HG02623 (cell line): ENCODE results near the gene PLK3.
"Not testable (repeated sequence)": the region's sequence is repeated elsewhere in the genome, so short reads cannot be mapped to it uniquely, and the experiment has no call there.

Experiments
- ATAC-seq: cut with Tn5 transposase; IDR thresholded peaks from one replicate; pipeline ENCODE4 v1.9.1; 2021; ENCODE audit warnings: moderate library complexity; ENCODE audit not compliant: unreplicated experiment

PLK3 gene

GRCh38 chr1:44799770-44800584, at the start of gene PLK3:
PLK3 (plus strand) TSS chr1:44800377; CDS start chr1:44800464, 87 bp downstream.
- peak; percentile 79 for ATAC-seq

DNA sequence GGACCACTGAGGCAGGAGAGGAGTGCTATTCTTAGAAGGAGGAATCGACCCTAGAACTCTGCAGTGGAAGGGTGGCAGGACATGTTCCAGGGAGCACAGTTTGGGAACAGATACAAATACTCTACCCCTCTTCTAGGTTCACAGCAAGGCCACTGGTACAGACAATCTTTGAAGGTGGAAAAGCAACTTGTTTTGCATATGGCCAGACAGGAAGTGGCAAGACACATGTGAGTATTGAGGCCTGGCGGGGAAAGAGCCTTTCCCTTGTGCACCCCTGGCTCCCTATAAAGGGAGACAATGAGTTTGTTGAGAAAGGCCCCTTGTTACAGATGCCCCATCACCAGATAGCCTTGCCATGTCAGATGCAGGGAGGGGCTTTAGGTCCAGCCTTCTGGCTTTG, 42.8 kb upstream of the PLK3 start:
- no peak for ATAC-seq

DNA sequence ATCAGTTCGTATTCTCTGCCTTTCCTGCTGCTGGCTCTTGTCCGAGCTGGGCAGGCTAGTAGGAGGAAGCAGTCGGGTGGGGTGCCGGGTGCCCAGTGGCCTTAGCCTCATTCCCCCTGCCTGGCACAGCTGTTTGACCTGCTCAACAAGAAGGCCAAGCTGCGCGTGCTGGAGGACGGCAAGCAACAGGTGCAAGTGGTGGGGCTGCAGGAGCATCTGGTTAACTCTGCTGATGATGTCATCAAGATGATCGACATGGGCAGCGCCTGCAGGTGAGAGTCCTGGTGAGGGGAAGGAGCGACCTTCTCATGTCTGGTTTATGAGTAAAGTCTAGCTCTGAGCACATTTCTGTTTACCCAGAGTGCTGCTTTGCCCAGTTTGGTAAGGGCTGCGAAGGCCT, 41.1 kb upstream of the PLK3 start:
- no peak for ATAC-seq

DNA sequence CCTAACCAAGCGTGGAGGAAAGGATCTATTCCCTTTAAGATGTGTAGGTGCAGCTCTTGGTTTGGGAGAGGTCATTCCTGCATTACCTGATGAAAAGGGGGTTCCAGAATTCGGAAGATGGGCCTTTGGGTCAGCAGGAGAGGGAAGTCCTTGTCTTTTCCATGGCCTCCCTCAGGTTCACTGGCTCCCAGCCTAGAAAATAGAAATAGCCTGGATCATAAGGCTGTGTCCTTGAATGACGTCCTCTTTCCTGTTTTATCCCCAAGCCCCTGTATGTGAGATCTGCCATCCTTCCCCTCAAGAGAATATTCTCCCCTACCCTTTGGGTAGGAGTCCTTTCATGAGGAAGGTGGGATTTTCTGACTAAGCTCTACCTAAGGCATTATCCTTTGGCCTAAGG, 39.3 kb upstream of the PLK3 start:
- no peak for ATAC-seq

GRCh38 chr1:44766421-44766820, 33.8 kb upstream of the PLK3 start:
- ATAC-seq = not testable (repeated sequence)

DNA sequence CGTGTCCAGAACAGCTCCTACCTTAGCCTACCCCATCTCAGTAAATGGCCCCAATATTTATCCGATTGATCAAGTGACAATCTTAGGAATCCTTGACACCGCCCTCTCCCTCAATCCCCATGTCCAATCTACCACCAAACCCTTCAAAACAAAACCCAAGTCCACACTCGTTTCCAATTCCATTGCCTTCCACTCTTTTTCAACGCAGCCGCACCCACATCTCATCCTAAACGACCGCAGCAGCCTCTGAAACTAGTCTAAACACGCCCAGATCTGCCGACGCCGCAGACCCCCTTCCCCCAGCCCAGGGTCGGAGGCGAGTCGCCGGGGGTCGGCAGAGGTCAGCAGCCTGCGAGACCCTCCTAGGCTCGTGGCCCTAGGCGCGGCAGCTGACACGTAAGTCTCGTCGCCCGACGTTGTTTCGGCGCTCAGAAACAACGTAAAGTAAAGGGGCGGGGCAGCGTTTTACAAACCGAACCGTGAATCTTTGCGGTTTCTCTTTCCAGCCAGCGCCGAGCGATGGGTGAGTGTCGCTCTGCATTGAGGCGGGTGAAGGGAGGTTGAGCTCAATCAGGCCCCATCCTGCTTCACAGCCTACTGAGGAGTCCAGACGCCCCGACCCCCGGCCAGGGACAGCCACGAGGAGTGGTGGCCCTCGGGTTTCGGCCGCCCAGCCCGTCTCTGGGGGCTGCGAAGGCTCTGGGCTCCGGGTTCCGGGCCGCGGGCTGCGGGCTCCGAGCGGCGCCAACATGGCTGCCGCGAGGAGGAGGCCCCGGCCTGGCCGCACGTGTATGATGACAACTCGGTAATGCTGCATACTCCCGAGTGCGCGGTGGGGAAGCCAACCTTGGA, 24.9 kb upstream of the PLK3 start, which contains the start of gene RPS8:
Gene RPS8, plus strand, starts transcription at position 463 of the 852 bp plus-strand sequence. Its CDS starts 57 bp downstream, at position 520.
- ATAC-seq = peak; percentile 67

- peak; percentile 15 for ATAC-seq
Observed at GRCh38 chr1:44775930-44776729, 24.0 kb upstream of the PLK3 start.

GRCh38 chr1:44776730-44777068, 23.5 kb upstream of the PLK3 start:
- ATAC-seq = no peak

- no peak for ATAC-seq
Observed at GRCh38 chr1:44777547-44777946, 22.6 kb upstream of the PLK3 start.

DNA sequence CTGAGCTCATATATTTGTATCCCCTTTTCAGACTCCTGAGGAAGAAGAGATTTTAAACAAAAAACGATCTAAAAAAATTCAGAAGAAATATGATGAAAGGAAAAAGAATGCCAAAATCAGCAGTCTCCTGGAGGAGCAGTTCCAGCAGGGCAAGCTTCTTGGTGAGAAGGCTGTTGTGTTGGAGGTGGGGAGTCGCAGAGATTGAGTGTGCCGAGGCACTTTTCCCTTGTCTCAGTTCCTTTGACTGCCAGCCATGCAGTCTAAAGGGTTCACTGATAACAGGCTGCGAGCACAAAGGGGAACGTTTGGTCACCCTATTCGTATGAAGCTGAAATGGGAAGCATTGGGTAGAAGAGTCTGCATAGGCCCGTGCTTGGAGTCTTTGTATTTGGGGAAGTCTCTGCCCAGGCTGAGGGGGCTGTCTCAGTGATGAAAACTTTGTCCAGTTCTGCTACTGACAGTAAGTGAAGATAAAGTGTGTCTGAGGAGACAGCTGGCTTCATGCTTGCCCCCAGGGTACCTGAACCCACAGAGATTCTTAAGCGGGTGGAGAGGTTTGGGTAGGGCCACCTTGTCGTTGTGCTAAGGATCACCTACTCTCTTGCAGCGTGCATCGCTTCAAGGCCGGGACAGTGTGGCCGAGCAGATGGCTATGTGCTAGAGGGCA, 22.1 kb upstream of the PLK3 start:
- no peak for ATAC-seq

GRCh38 chr1:44778705-44779576, 21.2 kb upstream of the PLK3 start:
- no peak for ATAC-seq

GRCh38 chr1:44780583-44781121, 19.5 kb upstream of the PLK3 start:
- no peak for ATAC-seq

DNA sequence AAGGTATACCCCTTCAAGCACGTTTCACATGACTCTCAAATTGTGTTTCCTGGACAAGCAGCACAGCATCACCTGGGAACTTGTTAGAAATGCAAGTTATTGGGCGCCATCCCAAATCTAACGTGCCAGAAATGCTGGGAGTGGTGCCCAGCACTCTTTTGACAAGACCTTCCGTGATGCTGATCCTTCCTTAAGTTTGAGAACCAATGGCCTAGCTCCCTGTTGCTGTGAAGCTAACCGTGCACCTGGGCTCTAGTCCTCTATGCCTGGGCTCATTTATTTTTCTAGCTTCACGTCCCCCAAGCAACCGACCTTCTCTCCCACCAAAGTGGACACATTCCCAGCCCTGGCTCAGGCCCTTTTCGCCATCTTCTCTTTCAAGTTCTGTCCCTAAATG, 16.5 kb upstream of the PLK3 start:
- no peak for ATAC-seq

GRCh38 chr1:44784094-44785028, 15.8 kb upstream of the PLK3 start:
- no peak for ATAC-seq

DNA sequence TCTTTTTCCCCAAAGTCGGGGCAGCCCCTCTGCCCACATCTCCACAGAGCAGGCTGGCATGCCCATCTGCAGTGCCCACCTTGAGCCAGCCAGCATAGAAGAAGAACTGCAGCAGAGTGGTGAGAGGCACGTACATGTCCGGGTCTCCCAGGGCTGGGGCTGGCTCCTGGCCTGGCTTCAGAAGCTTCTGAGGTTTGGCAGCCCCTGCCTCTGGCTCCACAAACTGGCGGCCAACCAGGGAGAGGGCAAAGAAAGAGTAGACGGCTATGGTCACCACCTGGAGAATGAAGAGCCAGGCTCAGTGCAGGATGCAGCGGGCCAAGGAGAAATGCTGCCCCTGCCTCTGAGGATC, 15.2 kb upstream of the PLK3 start:
- no peak for ATAC-seq

- no peak for ATAC-seq
Observed at GRCh38 chr1:44785501-44786137, 14.6 kb upstream of the PLK3 start.

GRCh38 chr1:44786138-44786840, 13.9 kb upstream of the PLK3 start:
- no peak for ATAC-seq
